Choroid plexus epithelial cell (primary cell): ENCODE measurements around the gene OCA2.

ENCODE experiments used
- DNase-seq: peaks from one replicate; pipeline ENCODE4 v3.0.0-alpha.2; 2010; ENCODE audit warnings: low read depth
- H3K4me3 ChIP-seq: 2 replicates; pipeline ENCODE4 v1.5.1; 2011; ENCODE audit warnings: low read depth, mild to moderate bottlenecking, control low read depth, low read length, moderate library complexity
- CTCF ChIP-seq: conservative IDR thresholded peaks from 2 replicates; pipeline ENCODE4 v1.5.1; 2011; ENCODE audit warnings: low read depth, mild to moderate bottlenecking, control low read depth, inconsistent platforms, low read length, moderate library complexity

Gene OCA2

GRCh38 chr15:27949089-27949488 is 150.0 kb downstream of the OCA2 start:
- DNase-seq: no peak
- no peak for TF ChIP-seq CTCF
- no peak overlapping the region for H3K4me3 ChIP-seq

DNA sequence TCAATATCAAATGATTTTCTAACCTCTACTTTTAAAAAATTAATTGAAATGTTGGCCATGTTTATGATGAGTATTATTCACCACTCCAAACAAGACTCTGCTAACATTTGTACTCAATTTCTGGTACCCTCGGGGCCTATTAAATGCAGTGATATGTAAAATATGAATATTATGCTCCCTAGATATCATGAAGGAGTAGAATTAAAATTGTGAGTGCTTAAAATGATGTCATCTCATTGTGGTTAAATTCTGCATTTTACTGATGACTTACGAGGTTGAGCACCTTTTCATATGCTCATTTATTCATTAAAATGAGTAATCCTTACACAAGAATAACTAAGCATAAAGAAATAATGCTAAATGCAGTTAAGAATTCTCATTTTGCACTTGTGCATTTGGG is 159.9 kb downstream of the OCA2 start:
- no peak for TF ChIP-seq CTCF
- DNase-seq: no peak
- no peak overlapping the region for H3K4me3 ChIP-seq

DNA sequence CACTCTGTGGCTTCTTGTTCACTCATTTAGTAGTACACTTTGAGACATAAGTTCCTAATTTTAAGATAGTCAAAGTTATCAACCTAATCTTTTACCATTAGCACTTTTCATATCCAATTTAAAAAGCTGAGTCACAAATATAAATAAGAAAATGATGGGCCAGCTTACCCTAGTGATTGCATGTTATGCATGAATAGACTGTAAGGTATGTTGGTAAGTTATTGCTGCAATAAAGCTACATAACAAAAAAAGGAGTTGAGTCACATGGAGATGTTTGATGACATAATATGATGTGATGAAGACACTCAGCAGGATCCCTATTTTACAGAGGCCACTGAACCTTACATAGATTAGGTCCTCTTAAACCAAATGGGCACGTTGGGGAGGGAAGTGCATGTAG is 161.3 kb downstream of the OCA2 start:
- no peak for DNase-seq
- no peak overlapping the region for H3K4me3 ChIP-seq
- no peak for TF ChIP-seq CTCF

DNA sequence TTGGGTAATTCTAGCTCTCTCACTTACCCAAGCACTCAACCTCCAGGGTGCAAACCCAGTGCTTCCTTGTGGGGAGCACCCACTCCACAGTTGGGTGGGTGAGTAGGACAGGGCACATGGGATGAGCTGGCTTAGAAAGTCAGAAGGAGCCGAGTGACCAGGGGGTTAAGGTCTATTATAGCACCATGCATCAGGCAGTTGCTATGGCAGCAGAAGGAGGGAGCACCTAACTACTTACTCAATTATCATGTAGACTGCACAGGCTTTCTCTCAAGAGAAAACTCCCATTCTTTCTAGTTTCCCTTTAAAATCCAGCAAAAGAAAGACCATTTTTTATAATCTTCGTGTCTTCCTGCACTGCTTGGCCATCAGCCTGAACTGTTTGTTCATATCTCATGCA is 163.0 kb downstream of the OCA2 start:
- no peak for DNase-seq
- H3K4me3 ChIP-seq: no peak overlapping the region
- no peak for TF ChIP-seq CTCF

DNA sequence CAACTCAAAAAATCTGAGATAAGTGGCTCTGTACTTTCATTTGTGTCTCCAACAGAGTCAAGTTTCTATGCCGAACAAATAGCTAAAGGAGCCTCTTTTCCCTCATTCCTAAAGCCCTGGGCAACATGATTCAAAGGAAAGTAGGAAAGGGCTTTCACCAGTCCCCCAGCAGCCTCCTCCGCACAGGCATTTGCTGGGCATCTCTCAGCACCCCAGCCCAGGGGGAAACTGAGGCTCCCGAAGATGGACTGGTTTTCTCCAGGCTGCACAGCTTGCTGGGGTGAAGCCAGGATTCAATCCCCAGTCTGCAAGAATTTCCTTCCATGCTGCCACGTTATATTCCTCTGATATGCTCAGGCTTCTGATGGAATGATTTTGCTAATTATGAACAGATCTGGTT is 163.8 kb downstream of the OCA2 start:
- no peak for DNase-seq
- no peak for TF ChIP-seq CTCF
- no peak overlapping the region for H3K4me3 ChIP-seq

DNA sequence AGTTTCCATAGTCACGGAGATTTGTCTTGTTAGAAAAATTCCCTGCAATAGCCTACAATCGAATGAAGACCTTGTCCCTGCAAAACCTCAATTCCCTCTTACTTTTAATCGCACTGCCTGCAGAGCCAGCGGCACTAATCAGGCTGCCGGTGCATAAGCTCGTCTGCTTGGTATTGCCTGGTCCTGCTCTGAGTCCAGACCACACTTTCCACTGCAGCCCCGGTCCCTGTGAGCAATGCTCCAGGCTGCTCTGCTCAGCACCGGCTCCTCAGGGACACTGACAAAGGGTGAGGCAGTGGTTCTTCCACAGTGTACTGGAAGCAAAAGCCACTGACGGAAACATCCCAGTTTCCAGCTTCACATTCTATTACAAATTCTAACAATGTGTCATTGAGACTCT is 164.3 kb downstream of the OCA2 start:
- no peak for DNase-seq
- H3K4me3 ChIP-seq: no peak overlapping the region
- TF ChIP-seq CTCF: no peak

DNA sequence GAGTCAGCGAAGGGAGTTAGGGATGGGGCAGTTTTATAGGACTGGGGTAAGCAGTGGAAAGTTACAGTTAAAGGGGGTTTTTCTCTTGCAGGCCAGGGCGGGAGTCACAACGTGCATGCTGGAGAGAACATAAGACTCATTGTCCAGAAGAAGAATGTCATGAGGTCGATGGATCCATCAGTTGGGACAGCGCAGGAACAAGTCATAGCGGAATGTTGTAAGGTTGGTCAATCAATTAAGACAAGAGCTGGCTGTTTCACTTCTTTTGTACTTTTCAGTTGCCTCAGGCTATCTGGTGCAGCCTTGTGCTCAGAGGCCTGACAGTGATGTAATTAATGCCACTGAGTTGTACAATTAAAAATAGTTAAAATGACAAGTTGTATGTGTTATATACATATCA is 165.6 kb downstream of the OCA2 start:
- no peak for DNase-seq
- TF ChIP-seq CTCF: no peak
- no peak overlapping the region for H3K4me3 ChIP-seq
